GM18867 (cell line): ENCODE measurements around the gene AGBL1.

ENCODE experiments used
- ATAC-seq: cut with Tn5 transposase; IDR thresholded peaks from one replicate; pipeline ENCODE4 v1.9.1; 2021; ENCODE audit warnings: mild to moderate bottlenecking, moderate library complexity; ENCODE audit not compliant: unreplicated experiment

Gene AGBL1

GRCh38 chr15:86316726-86317383, 237.2 kb downstream of the AGBL1 start:
- no peak for ATAC-seq

- no peak for ATAC-seq
These were observed 237.7 kb downstream of the AGBL1 start for GRCh38 chr15:86317384-86317740.

- no peak for ATAC-seq
These were observed 243.0 kb downstream of the AGBL1 start for GRCh38 chr15:86322629-86323028.

GRCh38 chr15:86327230-86327865, 247.7 kb downstream of the AGBL1 start:
- ATAC-seq, result no peak

GRCh38 chr15:86328658-86329057, 249.0 kb downstream of the AGBL1 start:
- ATAC-seq, result no peak

GRCh38 chr15:86329311-86330013, 249.8 kb downstream of the AGBL1 start:
- ATAC-seq, result no peak

DNA sequence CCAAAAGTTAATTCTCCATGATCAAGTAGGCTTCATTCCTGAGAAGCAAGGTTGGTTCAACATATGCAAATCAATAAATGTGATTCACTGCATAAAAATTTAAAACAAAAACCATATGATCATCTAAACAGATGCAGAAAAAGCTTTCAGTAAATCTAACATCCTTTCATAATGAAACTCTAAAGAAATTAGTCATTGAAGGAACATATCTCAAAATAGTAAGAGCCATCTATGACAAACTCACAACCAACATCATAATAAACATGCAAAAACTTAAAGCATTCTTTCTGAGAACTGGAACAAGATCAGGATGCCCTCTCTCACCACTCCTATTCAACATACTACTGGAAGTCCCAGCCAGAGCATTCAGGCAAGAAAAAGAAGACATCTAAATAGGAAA, 254.1 kb downstream of the AGBL1 start:
- no peak for ATAC-seq

DNA sequence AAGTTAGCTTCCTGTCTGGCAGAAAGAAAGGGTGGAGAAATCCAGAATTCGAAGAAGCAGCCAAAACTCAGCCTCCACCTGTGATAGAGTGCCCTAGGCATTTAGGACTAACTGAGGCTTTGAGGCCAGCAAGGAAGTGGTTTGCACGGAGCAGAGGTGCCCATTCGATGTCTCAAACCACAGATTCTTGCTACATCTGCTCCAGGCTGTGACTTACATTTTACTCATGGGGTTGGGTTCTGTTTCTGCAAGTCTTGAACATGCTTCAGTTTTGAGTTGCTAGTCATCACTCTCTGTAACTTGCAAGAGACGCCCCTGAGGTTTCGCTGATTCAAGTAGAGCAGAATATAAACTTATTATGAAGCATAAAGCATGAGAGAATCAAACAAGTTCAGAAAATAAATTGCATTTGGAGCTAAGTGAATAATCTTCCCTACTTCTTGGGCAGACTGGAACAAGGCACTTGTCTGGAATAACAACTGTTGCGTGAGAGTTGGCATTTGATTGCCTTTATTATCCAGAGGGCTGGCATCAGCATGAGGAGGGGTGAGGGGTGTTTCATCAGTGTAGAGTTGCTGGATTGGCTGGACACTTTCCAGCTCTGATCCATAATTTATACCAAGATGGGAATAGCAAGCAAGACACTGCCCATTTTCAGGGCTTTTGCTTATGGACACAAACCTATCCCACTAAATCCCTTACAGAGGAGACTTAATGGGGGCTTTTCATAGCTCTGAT, 256.5 kb downstream of the AGBL1 start:
- no peak for ATAC-seq

- no peak for ATAC-seq
These were observed 257.4 kb downstream of the AGBL1 start for GRCh38 chr15:86337071-86337470.

- ATAC-seq, result no peak
These were observed 267.6 kb downstream of the AGBL1 start for GRCh38 chr15:86347245-86347644.

GRCh38 chr15:86349565-86349964, 269.9 kb downstream of the AGBL1 start:
- no peak for ATAC-seq

DNA sequence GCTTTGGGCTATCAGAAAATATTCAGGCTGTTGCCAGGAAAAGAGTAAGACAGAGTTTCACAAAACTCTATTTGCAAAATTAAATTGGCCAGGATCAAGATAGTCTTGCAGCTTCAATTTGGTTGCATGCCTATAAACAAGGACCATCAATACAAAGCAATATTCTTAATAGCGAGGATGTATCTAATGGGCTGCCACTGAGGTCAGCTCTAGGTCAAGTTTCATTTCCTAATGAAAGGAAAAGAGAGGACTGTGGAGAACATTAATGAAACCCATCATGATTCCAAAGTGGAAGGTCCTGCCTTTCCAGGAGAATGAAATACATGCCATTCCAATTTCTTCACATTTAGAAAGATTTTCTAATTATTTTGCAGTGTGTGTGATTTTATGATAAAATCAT, 273.5 kb downstream of the AGBL1 start:
- no peak for ATAC-seq

- ATAC-seq, result no peak
These were observed 275.7 kb downstream of the AGBL1 start for GRCh38 chr15:86355361-86355760.

GRCh38 chr15:86355801-86356200, 276.1 kb downstream of the AGBL1 start:
- no peak for ATAC-seq

DNA sequence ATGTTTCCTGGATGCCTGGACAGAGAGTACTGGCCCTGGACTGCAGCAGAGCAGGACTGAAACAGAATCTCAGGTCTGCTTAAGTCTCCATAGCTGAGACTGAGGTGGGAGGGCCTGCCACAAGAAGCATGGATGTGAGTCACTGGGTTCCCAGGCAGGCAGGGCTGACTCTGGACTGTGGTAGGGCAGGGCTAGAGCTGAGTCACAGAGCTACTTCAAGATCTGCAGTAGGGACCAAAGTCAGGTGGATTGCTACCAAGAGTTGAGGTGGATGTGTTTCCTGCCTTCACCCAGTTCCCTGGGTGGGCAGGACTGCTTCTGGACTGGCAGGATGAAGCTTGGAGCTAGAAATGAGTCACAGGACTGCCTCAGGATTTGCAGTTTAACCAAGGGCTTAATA, 282.9 kb downstream of the AGBL1 start:
- no peak for ATAC-seq

DNA sequence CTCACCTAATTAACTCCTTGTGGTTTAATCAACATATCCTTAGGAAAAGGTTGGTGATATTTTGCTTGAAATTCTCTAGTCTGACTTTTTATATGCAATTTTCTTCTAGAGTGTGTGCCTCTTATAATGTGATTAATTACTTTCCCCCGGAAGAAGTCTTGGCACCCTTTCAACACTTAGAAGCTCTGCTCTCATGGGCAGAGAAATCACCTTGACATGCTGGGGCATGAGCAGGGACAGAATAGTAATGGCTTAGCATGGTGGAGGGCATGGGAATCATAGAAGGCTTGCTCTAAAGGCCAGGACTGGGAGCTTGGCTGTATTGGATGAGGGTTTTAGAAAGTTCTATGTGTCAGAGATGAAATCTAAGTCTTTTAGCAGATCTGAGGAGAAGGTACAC, 293.5 kb downstream of the AGBL1 start:
- ATAC-seq, result no peak

DNA sequence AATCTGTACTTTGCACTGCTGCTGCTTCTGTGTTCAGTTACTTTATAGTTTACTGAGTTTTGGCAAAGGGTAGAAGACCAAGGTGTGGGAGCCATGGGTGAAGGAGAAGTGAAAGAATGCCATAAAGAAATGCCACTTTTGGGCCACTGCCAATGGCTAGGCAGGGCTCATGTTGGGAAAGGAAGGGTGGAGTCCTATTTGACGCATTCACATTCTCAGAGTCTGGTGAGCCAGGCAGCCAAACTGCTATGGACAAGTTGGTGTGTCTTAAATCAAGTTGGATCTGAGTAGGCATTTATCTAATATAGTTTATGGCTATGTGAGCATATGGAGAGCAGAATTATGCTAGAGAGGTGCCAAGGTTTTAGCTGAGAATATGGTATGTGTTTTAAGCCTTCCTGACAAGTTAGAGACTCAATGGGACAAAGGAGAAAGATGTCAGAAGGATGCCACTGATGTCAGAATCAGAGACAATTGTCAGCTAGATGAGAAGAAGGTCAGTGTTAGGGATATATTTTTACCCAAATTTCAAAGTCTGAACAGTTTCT, 296.1 kb downstream of the AGBL1 start:
- no peak for ATAC-seq

- no peak for ATAC-seq
These were observed 298.2 kb downstream of the AGBL1 start for GRCh38 chr15:86377914-86378313.

DNA sequence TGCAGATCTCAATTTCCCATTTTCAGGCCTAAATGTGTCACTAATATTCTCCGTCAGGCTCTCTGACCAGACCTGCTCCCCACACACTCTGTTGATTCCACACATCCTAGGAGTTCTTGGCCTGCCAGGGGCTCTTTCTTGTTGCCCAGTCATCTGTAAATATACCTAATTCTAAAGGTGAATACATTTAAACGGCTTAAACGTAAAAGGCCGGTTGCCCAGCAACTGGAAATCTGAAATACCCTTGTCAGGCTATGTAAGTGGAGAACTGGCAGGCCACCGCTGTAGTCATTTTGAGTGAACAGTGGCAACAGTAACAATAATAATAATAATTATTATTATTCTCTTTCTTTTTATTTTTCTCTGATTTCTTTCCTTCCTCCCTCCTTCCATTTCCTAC, 302.7 kb downstream of the AGBL1 start:
- no peak for ATAC-seq

DNA sequence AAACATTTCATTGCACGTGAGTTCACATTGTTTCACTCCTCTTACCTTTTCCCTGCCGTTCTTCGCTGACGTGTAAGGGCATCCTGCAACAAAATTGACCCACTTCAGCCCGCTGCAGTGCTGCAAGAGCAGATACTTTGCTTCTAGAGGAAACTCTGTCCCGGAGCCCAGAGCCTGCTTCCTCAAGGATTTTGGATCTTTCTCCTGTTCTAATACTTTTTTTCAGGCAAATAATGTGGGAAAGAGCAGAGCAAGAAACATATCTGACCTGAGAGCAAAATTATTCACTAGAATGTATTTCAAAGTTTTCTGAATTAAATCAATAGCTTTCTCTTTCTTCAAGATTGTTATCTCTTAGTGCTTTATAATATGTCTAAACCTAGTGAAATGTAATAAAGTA, 303.9 kb downstream of the AGBL1 start:
- ATAC-seq, result no peak

DNA sequence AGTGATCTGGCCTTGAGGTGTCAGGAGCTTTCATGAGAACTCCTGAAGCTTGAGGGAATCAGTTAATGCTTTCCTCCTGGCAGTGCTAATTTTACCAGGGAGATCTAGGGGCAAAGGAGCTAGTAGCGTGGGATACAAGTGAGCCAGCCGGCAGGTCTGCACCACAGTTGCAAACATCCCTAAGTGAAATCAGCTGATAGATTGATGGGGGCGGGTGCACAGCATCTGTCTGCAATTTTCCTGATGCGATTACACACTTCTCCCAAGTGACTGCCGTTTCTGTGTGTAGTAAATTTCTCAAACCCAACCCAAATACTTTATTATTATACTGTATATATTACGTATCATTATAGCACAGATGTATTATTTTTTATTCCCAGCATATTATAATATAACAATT, 304.5 kb downstream of the AGBL1 start:
- no peak for ATAC-seq
